Neural cell (in vitro differentiated cells): ENCODE results near the gene ANKRD22. TPM values are rescaled to one million over a fixed set of nuclear protein-coding genes. Genes with fewer than 3 reads are reported as not detected.

Experiments used
- H2AFZ ChIP-seq: fragments of 200-600, 300-800 bp; sonication (generic), shearing (Covaris generic); 2 replicates; pipeline ENCODE4 v1.6.0; 2014; ENCODE audit warnings: low read depth, mild to moderate bottlenecking, antibody characterized with exemption, low read length, moderate library complexity
- H3F3A ChIP-seq: fragments of 200-600 bp; shearing (Covaris generic); 2 replicates; pipeline ENCODE4 v1.6.1; 2016; ENCODE audit warnings: mild to moderate bottlenecking, moderate library complexity, mixed read lengths, antibody characterized with exemption, low read length; ENCODE audit not compliant: insufficient read depth, poor library complexity, severe bottlenecking
- H3K27ac ChIP-seq: fragments of 200-600, 300-800 bp; sonication (generic), shearing (Covaris generic); 2 replicates; pipeline ENCODE4 v1.5.1; 2014; ENCODE audit warnings: mild to moderate bottlenecking, low read length, moderate library complexity
- H3K27me3 ChIP-seq: fragments of 300-800, 200-600 bp; sonication (generic), shearing (Covaris generic); 2 replicates; pipeline ENCODE4 v1.6.0; 2014; ENCODE audit warnings: mild to moderate bottlenecking, low read depth, low read length, moderate library complexity; ENCODE audit not compliant: insufficient read depth
- H3K36me3 ChIP-seq: fragments of 300-800, 200-600 bp; sonication (generic), shearing (Covaris generic); 2 replicates; pipeline ENCODE4 v1.5.1; 2014; ENCODE audit warnings: mild to moderate bottlenecking, antibody characterized with exemption, low read length, moderate library complexity; ENCODE audit not compliant: insufficient read depth
- H3K4me2 ChIP-seq: fragments of 300-800, 200-600 bp; sonication (generic), shearing (Covaris generic); 2 replicates; pipeline ENCODE4 v1.6.0; 2014; ENCODE audit warnings: mild to moderate bottlenecking, low read length
- H3K4me3 ChIP-seq: fragments of 300-800, 200-600 bp; sonication (generic), shearing (Covaris generic); 2 replicates; pipeline ENCODE4 v1.5.1; 2014; ENCODE audit warnings: mild to moderate bottlenecking, low read length, moderate library complexity
- H3K79me2 ChIP-seq: fragments of 200-600 bp; shearing (Covaris generic); replicated peaks from 2 replicates; pipeline ENCODE4 v1.6.0; 2014; ENCODE audit warnings: mild to moderate bottlenecking, low read length, moderate library complexity; ENCODE audit not compliant: insufficient read depth
- H3K9ac ChIP-seq: fragments of 300-800, 200-600 bp; sonication (generic), shearing (Covaris generic); 2 replicates; pipeline ENCODE4 v1.6.1; 2016; ENCODE audit warnings: mild to moderate bottlenecking, low read length, mixed read lengths
- H3K9me2 ChIP-seq: fragments of 200-600 bp; shearing (Covaris generic); 2 replicates; pipeline ENCODE4 v1.6.1; 2016; ENCODE audit warnings: mild to moderate bottlenecking, low read length, mixed read lengths; ENCODE audit not compliant: insufficient read depth
- H3K9me3 ChIP-seq: fragments of 200-600, 300-800 bp; sonication (generic), shearing (Covaris generic); 2 replicates; pipeline ENCODE4 v1.6.1; 2016; ENCODE audit warnings: mild to moderate bottlenecking, mixed run types, low read length, moderate library complexity, mixed read lengths
- H4K20me1 ChIP-seq: fragments of 200-600 bp; shearing (Covaris generic); 2 replicates; pipeline ENCODE4 v1.6.1; 2016; ENCODE audit warnings: mild to moderate bottlenecking, mixed run types; ENCODE audit not compliant: insufficient read depth
- CTCF ChIP-seq: fragments of 450-650 bp; IDR thresholded peaks from 2 replicates; pipeline ENCODE4 v1.5.1; 2014; ENCODE audit warnings: antibody characterized with exemption, mild to moderate bottlenecking, moderate library complexity; ENCODE audit not compliant: poor library complexity, severe bottlenecking
- EP300 ChIP-seq: fragments of 450-650 bp; conservative IDR thresholded peaks from 2 replicates; pipeline ENCODE4 v1.6.1; 2014; ENCODE audit warnings: antibody characterized with exemption, mild to moderate bottlenecking, moderate library complexity; ENCODE audit not compliant: poor library complexity, severe bottlenecking
- EZH2 ChIP-seq: fragments of 200-600, 300-800 bp; shearing (Covaris generic), sonication (generic); IDR thresholded peaks from 2 replicates; pipeline ENCODE4 v1.6.1; 2014; ENCODE audit warnings: antibody characterized with exemption, low read length, borderline replicate concordance, mild to moderate bottlenecking; ENCODE audit not compliant: insufficient read depth, poor library complexity, severe bottlenecking
- MXI1 ChIP-seq: fragments of 450-650 bp; conservative IDR thresholded peaks from 2 replicates; pipeline ENCODE4 v1.6.1; 2014; ENCODE audit warnings: antibody characterized with exemption, mild to moderate bottlenecking; ENCODE audit not compliant: poor library complexity, severe bottlenecking
- POLR2AphosphoS5 ChIP-seq: IDR thresholded peaks from 2 replicates; pipeline ENCODE4 v1.6.1; 2012
- RAD21 ChIP-seq: fragments of 450-650 bp; conservative IDR thresholded peaks from 2 replicates; pipeline ENCODE4 v1.6.1; 2014; ENCODE audit warnings: antibody characterized with exemption, mild to moderate bottlenecking, moderate library complexity
- REST ChIP-seq: IDR thresholded peaks from 2 replicates; pipeline ENCODE4 v1.6.1; 2012; ENCODE audit warnings: borderline replicate concordance
- SMC3 ChIP-seq: fragments of 450-650 bp; conservative IDR thresholded peaks from 2 replicates; pipeline ENCODE4 v1.6.1; 2014; ENCODE audit warnings: antibody characterized with exemption, mild to moderate bottlenecking, moderate library complexity; ENCODE audit not compliant: poor library complexity
- TAF1 ChIP-seq: IDR thresholded peaks from 2 replicates; pipeline ENCODE4 v1.6.1; 2012; ENCODE audit warnings: low read depth
- polyA plus RNA-seq: library from polyadenylated mRNA; depleted of rRNA; stranded (reverse); fragments of >200 nt; gene quantifications from 2 replicates; pipeline ENCODE4 v1.2.3, GENCODE V29; 2014

ANKRD22 gene
- polyA plus RNA-seq, 1 donor from 2014 or later: 0.57 TPM

GRCh38 chr10:88850712-88851111 lies 932 bp downstream of the ANKRD22 start:
- H3K4me2 ChIP-seq: no peak overlapping the region
- no peak overlapping the region for H3K4me3 ChIP-seq
- no peaks in the 10 kb centered on the region for H3K27me3 ChIP-seq
- H4K20me1 ChIP-seq: no peaks in the 10 kb centered on the region
- H3K9ac ChIP-seq: no peak overlapping the region
- H3K9me2 ChIP-seq: no peaks in the 10 kb centered on the region
- H2AFZ ChIP-seq: no peak overlapping the region
- H3K36me3 ChIP-seq: no peaks in the 10 kb centered on the region
- TF ChIP-seq TAF1 (no peak), SMC3 (no peak), MXI1 (no peak), REST (no peak), EP300 (no peak), EZH2 (no peak), POLR2AphosphoS5 (no peak), RAD21 (no peak), CTCF (no peak)
- no peak overlapping the region for H3K27ac ChIP-seq
- no peaks in the 10 kb centered on the region for H3K79me2 ChIP-seq
- no peaks in the 10 kb centered on the region for H3K9me3 ChIP-seq
- no peaks in the 10 kb centered on the region for H3F3A ChIP-seq

- H3K27ac ChIP-seq: no peak overlapping the region
- H3K36me3 ChIP-seq: no peaks in the 10 kb centered on the region
- H2AFZ ChIP-seq: no peak overlapping the region
- TF ChIP-seq CTCF (no peak), POLR2AphosphoS5 (no peak), EZH2 (no peak), REST (no peak), TAF1 (no peak), RAD21 (no peak), EP300 (no peak), SMC3 (no peak), MXI1 (no peak)
- H4K20me1 ChIP-seq: no peaks in the 10 kb centered on the region
- H3K9me3 ChIP-seq: no peaks in the 10 kb centered on the region
- no peak overlapping the region for H3K9ac ChIP-seq
- no peaks in the 10 kb centered on the region for H3F3A ChIP-seq
- H3K9me2 ChIP-seq: no peaks in the 10 kb centered on the region
- H3K4me2 ChIP-seq: no peak overlapping the region
- H3K79me2 ChIP-seq: no peaks in the 10 kb centered on the region
- no peak overlapping the region for H3K4me3 ChIP-seq
- H3K27me3 ChIP-seq: no peaks in the 10 kb centered on the region
These were observed 2.4 kb downstream of the ANKRD22 start for GRCh38 chr10:88849234-88849633.
